LNCaP clone FGC (cell line): Measurements from ENCODE around the gene SNX10.

Source experiments
- DNase-seq: peaks from one replicate; pipeline ENCODE4 v3.0.0-alpha.2; 2011; ENCODE audit warnings: low read depth
- H3K4me3 ChIP-seq: 2 replicates; pipeline ENCODE4 v1.5.1; 2011; ENCODE audit warnings: mild to moderate bottlenecking, low read depth, low read length, control low read depth
- TF ChIP-seq, protein P1 (sequence below): IDR thresholded peaks from 2 replicates; pipeline ENCODE4 v1.5.1; 2012; ENCODE audit warnings: mild to moderate bottlenecking; ENCODE audit not compliant: control insufficient read depth, insufficient read depth; ENCODE audit errors: extremely low read depth

The SNX10 gene

DNA sequence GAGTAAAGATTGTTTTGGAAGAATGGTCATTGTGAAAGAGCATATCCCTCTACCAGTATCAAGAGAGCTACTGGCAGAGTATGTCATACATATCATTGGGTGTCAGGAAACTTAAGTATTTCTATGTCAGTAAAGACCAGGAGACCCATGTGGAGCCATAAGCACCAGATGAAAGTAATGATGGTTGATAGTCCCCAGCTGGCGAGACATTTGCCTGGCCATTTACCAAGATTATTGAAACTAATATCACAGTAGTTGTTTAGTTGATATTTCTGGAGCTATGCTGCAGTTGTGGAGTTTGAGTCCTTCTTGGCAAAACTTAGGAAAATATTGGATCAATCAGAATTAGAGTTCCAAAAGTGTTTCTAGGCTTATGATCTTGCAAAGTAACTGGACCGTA, 114.8 kb downstream of the SNX10 start:
- TF ChIP-seq, protein P1, sequence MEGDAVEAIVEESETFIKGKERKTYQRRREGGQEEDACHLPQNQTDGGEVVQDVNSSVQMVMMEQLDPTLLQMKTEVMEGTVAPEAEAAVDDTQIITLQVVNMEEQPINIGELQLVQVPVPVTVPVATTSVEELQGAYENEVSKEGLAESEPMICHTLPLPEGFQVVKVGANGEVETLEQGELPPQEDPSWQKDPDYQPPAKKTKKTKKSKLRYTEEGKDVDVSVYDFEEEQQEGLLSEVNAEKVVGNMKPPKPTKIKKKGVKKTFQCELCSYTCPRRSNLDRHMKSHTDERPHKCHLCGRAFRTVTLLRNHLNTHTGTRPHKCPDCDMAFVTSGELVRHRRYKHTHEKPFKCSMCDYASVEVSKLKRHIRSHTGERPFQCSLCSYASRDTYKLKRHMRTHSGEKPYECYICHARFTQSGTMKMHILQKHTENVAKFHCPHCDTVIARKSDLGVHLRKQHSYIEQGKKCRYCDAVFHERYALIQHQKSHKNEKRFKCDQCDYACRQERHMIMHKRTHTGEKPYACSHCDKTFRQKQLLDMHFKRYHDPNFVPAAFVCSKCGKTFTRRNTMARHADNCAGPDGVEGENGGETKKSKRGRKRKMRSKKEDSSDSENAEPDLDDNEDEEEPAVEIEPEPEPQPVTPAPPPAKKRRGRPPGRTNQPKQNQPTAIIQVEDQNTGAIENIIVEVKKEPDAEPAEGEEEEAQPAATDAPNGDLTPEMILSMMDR, result no peak
- no peak overlapping the region for H3K4me3 ChIP-seq
- no peak for DNase-seq

DNA sequence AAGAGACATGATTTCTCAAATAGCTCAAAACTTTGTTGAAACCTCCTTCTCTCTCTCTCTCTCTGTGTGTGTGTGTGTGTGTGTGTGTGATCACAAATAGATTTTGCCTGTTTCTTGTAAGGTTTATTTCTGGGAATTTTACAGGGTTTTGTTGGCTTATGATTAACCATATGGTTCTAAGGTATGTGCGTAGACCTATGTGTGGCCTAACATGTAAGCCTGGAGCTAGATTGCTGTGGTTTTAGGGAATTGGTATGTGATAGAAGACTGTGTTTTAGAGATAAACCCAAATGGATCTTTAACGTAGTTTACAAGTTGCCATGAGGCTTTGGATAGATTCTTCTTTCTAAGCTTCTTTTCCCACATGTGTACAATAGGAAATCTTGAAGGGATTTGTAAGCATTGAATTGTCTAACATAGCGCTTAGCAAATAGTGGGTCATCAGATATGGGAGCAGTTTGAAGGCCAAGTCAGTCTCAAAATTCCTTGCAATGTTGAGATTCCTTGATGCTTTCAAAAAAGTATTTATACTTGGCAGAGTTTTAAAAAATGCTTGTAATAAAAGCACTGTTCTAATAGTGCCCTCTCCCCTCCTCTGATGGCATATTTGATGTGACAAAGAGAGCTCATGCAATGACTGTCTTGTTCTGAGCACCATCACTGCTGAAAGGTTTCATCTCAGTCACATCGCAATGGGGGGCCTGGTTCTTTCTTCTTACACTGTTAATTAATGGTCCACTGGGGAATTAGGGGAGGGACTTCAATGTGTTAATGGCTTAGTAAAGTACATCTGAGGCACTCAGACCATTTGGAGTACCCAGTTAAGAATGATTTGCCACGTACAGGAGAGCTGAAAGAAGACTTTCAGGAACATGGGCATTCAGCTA, 118.2 kb downstream of the SNX10 start:
- no peak overlapping the region for H3K4me3 ChIP-seq
- no peak for DNase-seq
- TF ChIP-seq, protein P1, result no peak

DNA sequence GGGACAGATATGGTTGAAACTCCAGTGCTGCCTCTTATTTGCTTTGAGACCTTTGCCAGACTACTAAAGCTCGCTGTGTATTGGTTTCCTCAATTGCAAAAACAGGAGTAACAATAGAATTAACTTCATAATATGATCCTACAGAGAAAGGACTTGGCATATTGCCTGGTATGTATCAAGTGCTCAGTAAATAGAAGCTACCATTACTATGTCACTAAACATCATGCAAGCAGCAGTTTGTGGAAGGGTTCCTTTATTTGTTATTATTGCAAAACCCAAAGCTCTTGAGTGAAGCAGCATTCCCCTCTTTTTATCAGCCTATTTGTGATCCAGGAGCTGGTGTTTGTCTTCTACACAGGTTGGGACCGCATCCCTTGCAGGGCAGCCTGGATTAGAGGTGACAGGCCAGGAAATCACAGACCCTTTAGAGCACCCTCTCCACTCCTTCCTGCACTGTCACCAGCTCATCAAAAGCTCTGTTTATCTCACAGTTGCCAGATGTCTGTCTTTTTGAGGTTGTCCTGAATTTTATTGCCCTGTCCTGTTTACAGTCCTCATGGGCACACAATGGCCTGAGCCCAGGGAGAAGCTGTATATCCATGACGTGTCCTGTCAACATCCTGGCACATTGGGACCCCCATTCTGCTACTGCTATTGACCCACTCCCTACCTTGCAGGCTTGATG, 121.5 kb downstream of the SNX10 start:
- H3K4me3 ChIP-seq, result no peak overlapping the region
- TF ChIP-seq, protein P1, result no peak
- peak; percentile 84 for DNase-seq

DNA sequence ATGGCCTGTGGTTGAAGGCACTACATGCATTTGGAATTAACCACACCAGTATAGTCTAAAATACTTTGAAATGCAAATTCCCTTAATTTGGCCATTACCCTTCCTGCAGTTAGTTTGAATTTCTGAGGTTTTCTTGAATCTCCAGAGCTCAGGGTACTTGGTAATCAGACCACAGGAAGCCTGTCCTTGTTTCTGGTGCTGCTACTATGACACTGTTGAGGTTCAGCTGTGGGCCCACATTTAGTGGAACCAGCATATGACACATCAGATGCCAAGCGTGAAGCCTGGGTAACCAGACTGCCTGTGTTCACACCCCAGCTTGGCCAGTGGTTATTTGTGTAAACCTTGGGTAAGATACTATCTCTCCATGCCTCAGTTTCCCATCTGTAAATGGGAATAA, 124.3 kb downstream of the SNX10 start:
- TF ChIP-seq, protein P1, result no peak
- no peak for DNase-seq
- H3K4me3 ChIP-seq, result no peak overlapping the region

DNA sequence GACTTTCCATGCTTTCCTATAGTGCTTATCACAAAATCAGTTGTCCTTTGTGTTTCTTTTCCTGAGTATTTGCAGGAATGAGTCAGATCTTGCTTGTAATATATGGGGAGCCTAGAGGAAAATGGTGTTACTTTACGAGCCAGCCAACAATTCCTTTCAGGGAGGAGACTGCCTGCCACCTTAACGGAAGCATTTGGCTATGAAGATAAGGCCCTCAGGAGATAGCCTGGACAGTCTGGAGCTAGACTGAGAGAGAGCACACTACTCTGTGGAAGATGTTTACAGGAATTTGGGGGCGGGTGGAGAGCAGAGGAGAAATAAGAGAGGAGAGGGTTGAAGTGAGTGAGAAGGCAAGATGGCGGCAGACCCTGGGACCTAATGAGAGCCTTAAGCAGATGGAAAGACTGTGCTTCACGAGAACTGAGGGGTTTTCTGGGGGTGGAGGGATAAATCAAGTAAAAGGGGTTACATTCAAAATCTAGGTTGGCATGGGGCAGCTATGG, 126.3 kb downstream of the SNX10 start:
- TF ChIP-seq, protein P1, result no peak
- H3K4me3 ChIP-seq, result no peak overlapping the region
- DNase-seq, result no peak

DNA sequence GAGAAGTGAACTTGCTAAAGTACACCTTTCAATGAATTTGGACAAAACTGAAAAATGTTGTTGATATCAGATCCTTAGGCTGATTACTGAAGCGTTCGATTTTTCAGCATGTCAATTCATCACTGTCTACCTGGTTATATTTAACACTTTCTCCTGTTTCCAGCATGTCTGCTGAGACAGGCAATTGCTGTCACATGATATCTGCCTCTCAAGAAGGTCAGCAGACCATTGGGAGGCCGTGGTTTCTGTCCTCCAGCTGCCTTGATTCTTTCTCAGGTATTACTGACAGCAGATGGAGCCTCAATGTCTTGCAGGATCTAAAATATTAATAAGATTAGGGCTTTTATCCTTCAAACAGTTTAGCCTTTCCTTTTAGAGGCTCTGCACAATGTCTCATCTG, 127.5 kb downstream of the SNX10 start:
- DNase-seq, result no peak
- no peak overlapping the region for H3K4me3 ChIP-seq
- TF ChIP-seq, protein P1, result no peak
